Measurements from ENCODE around the gene HCFC1. TPM values are rescaled to one million over a fixed set of nuclear protein-coding genes. Genes with fewer than 3 reads are reported as not detected.

HCFC1 gene
- total RNA-seq, 1 experiment from 2014 or later, result 95.6 TPM

GRCh38 chrX:153992180-153992579 lies 20.6 kb upstream of the HCFC1 start:
- Mint-ChIP-seq H3K9me3 (ENCODE audit: unreplicated experiment) (no peaks in the 10 kb centered on the region), H3K27ac (ENCODE audit: unreplicated experiment) (no peak overlapping the region), H3K4me3 (ENCODE audit: unreplicated experiment) (no peak overlapping the region), H3K36me3 (ENCODE audit: insufficient read depth, unreplicated experiment) (no peaks in the 10 kb centered on the region), H3K4me1 (ENCODE audit: low read depth, unreplicated experiment) (no peaks in the 10 kb centered on the region), H3K27me3 (ENCODE audit: insufficient read depth, unreplicated experiment) (no peaks in the 10 kb centered on the region)
- Histone ChIP-seq H3K9me3 (no peaks in the 10 kb centered on the region), H3K27me3 (replicated peaks; ENCODE audit: control insufficient read depth, insufficient read depth, low read length) (no peaks in the 10 kb centered on the region), H3K4me1 (no peaks in the 10 kb centered on the region), H3K4me3 (ENCODE audit: low read depth, low read length) (no peak overlapping the region), H3K36me3 (ENCODE audit: control insufficient read depth, insufficient read depth, low read length) (no peaks in the 10 kb centered on the region)
- no TSS peak for BruUV-seq (replicated peaks)
- CTCF ChIA-PET, result no interaction called here
- TF ChIP-seq, protein P1, sequence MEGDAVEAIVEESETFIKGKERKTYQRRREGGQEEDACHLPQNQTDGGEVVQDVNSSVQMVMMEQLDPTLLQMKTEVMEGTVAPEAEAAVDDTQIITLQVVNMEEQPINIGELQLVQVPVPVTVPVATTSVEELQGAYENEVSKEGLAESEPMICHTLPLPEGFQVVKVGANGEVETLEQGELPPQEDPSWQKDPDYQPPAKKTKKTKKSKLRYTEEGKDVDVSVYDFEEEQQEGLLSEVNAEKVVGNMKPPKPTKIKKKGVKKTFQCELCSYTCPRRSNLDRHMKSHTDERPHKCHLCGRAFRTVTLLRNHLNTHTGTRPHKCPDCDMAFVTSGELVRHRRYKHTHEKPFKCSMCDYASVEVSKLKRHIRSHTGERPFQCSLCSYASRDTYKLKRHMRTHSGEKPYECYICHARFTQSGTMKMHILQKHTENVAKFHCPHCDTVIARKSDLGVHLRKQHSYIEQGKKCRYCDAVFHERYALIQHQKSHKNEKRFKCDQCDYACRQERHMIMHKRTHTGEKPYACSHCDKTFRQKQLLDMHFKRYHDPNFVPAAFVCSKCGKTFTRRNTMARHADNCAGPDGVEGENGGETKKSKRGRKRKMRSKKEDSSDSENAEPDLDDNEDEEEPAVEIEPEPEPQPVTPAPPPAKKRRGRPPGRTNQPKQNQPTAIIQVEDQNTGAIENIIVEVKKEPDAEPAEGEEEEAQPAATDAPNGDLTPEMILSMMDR (IDR thresholded peaks at IDR 0.05; ENCODE audit: insufficient read depth in 1 of 2, low read depth in 1 of 2, low read length in 1 of 2, severe bottlenecking in 1 of 2, unreplicated experiment in 1 of 2), result no peak
- POLR2A ChIA-PET, result no interaction called here
- intact Hi-C loops (cut with micrococcal nuclease; ENCODE audit: unreplicated experiment), result no loop called here
- no peak for DNase-seq

DNA sequence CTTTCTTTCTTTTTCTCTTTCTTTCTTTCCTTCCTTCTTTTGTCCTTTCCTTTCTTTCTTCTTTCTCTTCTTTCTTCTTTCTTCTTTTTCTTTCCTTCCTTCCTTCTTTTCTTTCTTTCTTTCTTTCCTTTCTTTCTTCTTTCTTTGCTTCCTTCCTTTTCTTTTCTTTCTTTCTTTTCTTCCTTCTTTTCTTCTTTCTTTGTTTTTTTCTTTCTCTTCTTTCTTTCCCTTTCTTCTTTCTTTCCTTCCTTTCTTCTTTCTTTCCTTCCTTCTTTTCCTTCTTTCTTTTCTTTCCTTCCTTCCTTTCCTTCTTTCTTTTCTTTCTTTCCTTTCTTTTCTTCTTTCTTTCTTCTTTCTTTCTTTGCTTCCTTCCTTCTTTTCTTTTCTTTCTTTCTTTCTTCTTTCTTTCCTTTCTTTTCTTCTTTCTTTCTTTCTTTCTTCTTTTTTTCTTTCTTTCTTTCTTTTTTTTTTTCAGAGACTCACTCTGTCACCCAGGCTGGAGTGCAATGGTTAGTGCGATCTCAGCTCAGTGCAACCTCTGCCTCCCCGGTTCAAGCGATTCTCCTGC lies 19.5 kb upstream of the HCFC1 start:
- Mint-ChIP-seq H3K27me3 (ENCODE audit: insufficient read depth, unreplicated experiment) (no peaks in the 10 kb centered on the region), H3K9me3 (ENCODE audit: unreplicated experiment) (no peaks in the 10 kb centered on the region), H3K4me1 (ENCODE audit: low read depth, unreplicated experiment) (no peaks in the 10 kb centered on the region), H3K36me3 (ENCODE audit: insufficient read depth, unreplicated experiment) (no peaks in the 10 kb centered on the region), H3K4me3 (ENCODE audit: unreplicated experiment) (no peak overlapping the region), H3K27ac (ENCODE audit: unreplicated experiment) (no peak overlapping the region)
- TF ChIP-seq, protein P1 (IDR thresholded peaks at IDR 0.05; ENCODE audit: insufficient read depth in 1 of 2, low read depth in 1 of 2, low read length in 1 of 2, severe bottlenecking in 1 of 2, unreplicated experiment in 1 of 2), result no peak
- Histone ChIP-seq H3K36me3 (ENCODE audit: control insufficient read depth, insufficient read depth, low read length) (no peaks in the 10 kb centered on the region), H3K4me1 (no peaks in the 10 kb centered on the region), H3K4me3 (ENCODE audit: low read depth, low read length) (no peak overlapping the region), H3K27me3 (replicated peaks; ENCODE audit: control insufficient read depth, insufficient read depth, low read length) (no peaks in the 10 kb centered on the region), H3K9me3 (no peaks in the 10 kb centered on the region)
- no TSS peak for BruUV-seq (replicated peaks)
- intact Hi-C loops (cut with micrococcal nuclease; ENCODE audit: unreplicated experiment), result no loop called here
- CTCF ChIA-PET, result no interaction called here
- POLR2A ChIA-PET, result no interaction called here
- no peak for DNase-seq

- H3K36me3 Mint-ChIP-seq (ENCODE audit: insufficient read depth, unreplicated experiment), result no peaks in the 10 kb centered on the region
- no peaks in the 10 kb centered on the region for H3K4me1 ChIP-seq
- H3K27ac Mint-ChIP-seq (ENCODE audit: unreplicated experiment), result no peak overlapping the region
- intact Hi-C loops (cut with micrococcal nuclease; ENCODE audit: unreplicated experiment), result no loop called here
- ChIA-PET CTCF (no interaction called here), POLR2A (no interaction called here)
- H3K4me3 ChIP-seq (ENCODE audit: low read depth, low read length), result no peak overlapping the region
- H3K4me3 Mint-ChIP-seq (ENCODE audit: unreplicated experiment), result no peak overlapping the region
- H3K36me3 ChIP-seq (ENCODE audit: control insufficient read depth, insufficient read depth, low read length), result no peaks in the 10 kb centered on the region
- H3K27me3 ChIP-seq (replicated peaks; ENCODE audit: control insufficient read depth, insufficient read depth, low read length), result no peaks in the 10 kb centered on the region
- H3K27me3 Mint-ChIP-seq (ENCODE audit: insufficient read depth, unreplicated experiment), result no peaks in the 10 kb centered on the region
- H3K4me1 Mint-ChIP-seq (ENCODE audit: low read depth, unreplicated experiment), result no peaks in the 10 kb centered on the region
- TF ChIP-seq, protein P1 (IDR thresholded peaks at IDR 0.05; ENCODE audit: insufficient read depth in 1 of 2, low read depth in 1 of 2, low read length in 1 of 2, severe bottlenecking in 1 of 2, unreplicated experiment in 1 of 2), result no peak
- H3K9me3 Mint-ChIP-seq (ENCODE audit: unreplicated experiment), result no peaks in the 10 kb centered on the region
- BruUV-seq (replicated peaks), result no TSS peak
- DNase-seq, result no peak
- no peaks in the 10 kb centered on the region for H3K9me3 ChIP-seq
These were observed 18.5 kb upstream of the HCFC1 start for GRCh38 chrX:153989973-153990655.
